K562 (cell line): ENCODE data around the gene TNNI2. TPM values are rescaled to one million over a fixed set of nuclear protein-coding genes. Genes with fewer than 3 reads are reported as not detected.

Experiments used
- CREM ChIP-seq: IDR thresholded peaks from 2 replicates; pipeline ENCODE4 v1.6.1; 2014; ENCODE audit warnings: antibody characterized with exemption, low read depth
- CSDE1 ChIP-seq, 2 experiments: fragments of 450-650 bp; IDR thresholded peaks; 2 replicates each; pipeline ENCODE4 v1.6.1; 2016; ENCODE audit warnings: mild to moderate bottlenecking in 1 of 2
- DNMT1 ChIP-seq: fragments of 450-650 bp; IDR thresholded peaks from 2 replicates; pipeline ENCODE4 v1.6.1; 2016; ENCODE audit warnings: antibody characterized with exemption, mild to moderate bottlenecking
- E2F5 ChIP-seq: sonication (generic); formaldehyde crosslinking; IDR thresholded peaks from 2 replicates; pipeline ENCODE4 v1.8.0; 2022; ENCODE audit warnings: mild to moderate bottlenecking, missing genetic modification reagents
- EP400 ChIP-seq: fragments of 450-650 bp; IDR thresholded peaks from 2 replicates; pipeline ENCODE4 v1.6.1; 2017; ENCODE audit warnings: antibody characterized with exemption, mild to moderate bottlenecking, moderate library complexity
- KLF10 ChIP-seq: fragments of 250-450 bp; sonication (Bioruptor Pico); IDR thresholded peaks from 2 replicates; pipeline ENCODE4 v1.6.1; 2021; ENCODE audit warnings: matching md5 sums
- ZBTB5 ChIP-seq: fragments of 450-650 bp; IDR thresholded peaks from 2 replicates; pipeline ENCODE4 v1.6.1; 2017; ENCODE audit warnings: antibody characterized with exemption
- ZFP30 ChIP-seq: fragments of 250-450 bp; sonication (Bioruptor Pico); IDR thresholded peaks from 2 replicates; pipeline ENCODE4 v1.8.0; 2022; ENCODE audit warnings: moderate library complexity, mild to moderate bottlenecking, inconsistent platforms, borderline replicate concordance
- ZNF143 ChIP-seq: sonication (generic); formaldehyde crosslinking; IDR thresholded peaks from 2 replicates; pipeline ENCODE4 v1.9.0; 2022; ENCODE audit warnings: mild to moderate bottlenecking, missing genetic modification reagents
- ZNF324 ChIP-seq: fragments of 250-450 bp; sonication (Bioruptor Pico); IDR thresholded peaks from 2 replicates; pipeline ENCODE4 v1.4.0; 2020; ENCODE audit warnings: mild to moderate bottlenecking
- polyA plus RNA-seq, 8 experiments: library from polyadenylated mRNA; depleted of rRNA in 4 of 8; stranded (reverse) in 5 of 8; unstranded in 3 of 8; fragments of >200 nt; fragmentation: Nextera tagmentation in 2 of 8; fragmentation: Illumina TruSeq in 1 of 8; extraction: Ambion mirVana in 2 of 8; extraction: Trizol in 1 of 8; gene quantifications; 2 replicates each; pipeline versions ENCODE4 v1.2.1 to v1.2.3, GENCODE V29; 2011 to 2014; ENCODE audit warnings: inconsistent platforms in 1 of 8, missing spikeins in 1 of 8
- total RNA-seq, 7 experiments: library from RNA; depleted of rRNA in 6 of 7; stranded (reverse); fragments of >200 nt in 6 of 7; fragmentation: Illumina TruSeq in 2 of 7; extraction: Trizol in 2 of 7; gene quantifications; 2 replicates each; pipeline versions ENCODE4 v1.2.1 to v1.2.3, GENCODE V29; 2011 to 2021; ENCODE audit warnings: low replicate concordance in 1 of 7
- TF ChIP-seq, protein P1 (sequence below): fragments of 450-650 bp; IDR thresholded peaks from 2 replicates; pipeline ENCODE4 v1.6.1; 2016; ENCODE audit warnings: antibody characterized with exemption
- TF ChIP-seq, protein P2 (sequence below): fragments of 250-450 bp; sonication (Bioruptor Pico); IDR thresholded peaks from 2 replicates; pipeline ENCODE4 v1.5.0; 2021
- TF ChIP-seq, protein P3 (sequence below): fragments of 250-450 bp; sonication (Bioruptor Pico); IDR thresholded peaks from 2 replicates; pipeline ENCODE4 v1.5.1; 2021; ENCODE audit warnings: mild to moderate bottlenecking

Gene TNNI2
- total and polyA plus RNA-seq, 9 of the 15 experiments (the other 6 are each of a cell fraction or from before 2014, with no cell fraction given), result not detected

GRCh38 chr11:1844221-1845094 is 5.7 kb downstream of the TNNI2 start (continued):
- TF ChIP-seq, protein P1, sequence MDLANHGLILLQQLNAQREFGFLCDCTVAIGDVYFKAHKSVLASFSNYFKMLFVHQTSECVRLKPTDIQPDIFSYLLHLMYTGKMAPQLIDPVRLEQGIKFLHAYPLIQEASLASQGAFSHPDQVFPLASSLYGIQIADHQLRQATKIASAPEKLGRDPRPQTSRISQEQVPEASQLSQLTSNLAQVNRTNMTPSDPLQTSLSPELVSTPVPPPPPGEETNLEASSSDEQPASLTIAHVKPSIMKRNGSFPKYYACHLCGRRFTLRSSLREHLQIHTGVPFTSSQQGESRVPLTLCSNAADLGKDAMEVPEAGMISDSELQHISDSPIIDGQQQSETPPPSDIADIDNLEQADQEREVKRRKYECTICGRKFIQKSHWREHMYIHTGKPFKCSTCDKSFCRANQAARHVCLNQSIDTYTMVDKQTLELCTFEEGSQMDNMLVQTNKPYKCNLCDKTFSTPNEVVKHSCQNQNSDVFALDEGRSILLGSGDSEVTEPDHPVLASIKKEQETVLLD, result 0 out of 2 replicates have a peak, but pooled peaks have one; percentile 62
- TF ChIP-seq CREM (peak; percentile 89), KLF10 (no peak), ZFP30 (CRISPR knock-in tag) (no peak), E2F5 (CRISPR knock-in tag) (no peak), ZBTB5 (no peak), CSDE1 (IDR thresholded peaks at IDR 0.05) (no peak), ZNF143 (CRISPR knock-in tag) (no peak), DNMT1 (no peak), EP400 (no peak), ZNF324 (no peak)
- TF ChIP-seq, protein P2, sequence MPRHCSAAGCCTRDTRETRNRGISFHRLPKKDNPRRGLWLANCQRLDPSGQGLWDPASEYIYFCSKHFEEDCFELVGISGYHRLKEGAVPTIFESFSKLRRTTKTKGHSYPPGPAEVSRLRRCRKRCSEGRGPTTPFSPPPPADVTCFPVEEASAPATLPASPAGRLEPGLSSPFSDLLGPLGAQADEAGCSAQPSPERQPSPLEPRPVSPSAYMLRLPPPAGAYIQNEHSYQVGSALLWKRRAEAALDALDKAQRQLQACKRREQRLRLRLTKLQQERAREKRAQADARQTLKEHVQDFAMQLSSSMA (CRISPR knock-in tag), result no peak
- TF ChIP-seq, protein P3, sequence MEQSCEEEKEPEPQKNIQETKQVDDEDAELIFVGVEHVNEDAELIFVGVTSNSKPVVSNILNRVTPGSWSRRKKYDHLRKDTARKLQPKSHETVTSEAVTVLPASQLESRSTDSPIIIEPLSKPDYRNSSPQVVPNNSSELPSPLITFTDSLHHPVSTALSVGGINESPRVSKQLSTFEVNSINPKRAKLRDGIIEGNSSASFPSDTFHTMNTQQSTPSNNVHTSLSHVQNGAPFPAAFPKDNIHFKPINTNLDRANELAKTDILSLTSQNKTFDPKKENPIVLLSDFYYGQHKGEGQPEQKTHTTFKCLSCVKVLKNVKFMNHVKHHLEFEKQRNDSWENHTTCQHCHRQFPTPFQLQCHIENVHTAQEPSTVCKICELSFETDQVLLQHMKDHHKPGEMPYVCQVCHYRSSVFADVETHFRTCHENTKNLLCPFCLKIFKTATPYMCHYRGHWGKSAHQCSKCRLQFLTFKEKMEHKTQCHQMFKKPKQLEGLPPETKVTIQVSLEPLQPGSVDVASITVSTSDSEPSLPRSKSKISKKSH (CRISPR knock-in tag), result no peak
